Fibroblast of mammary gland (primary cell): ENCODE measurements around the gene GMDS.

Experiments
- DNase-seq: peaks from one replicate; pipeline ENCODE4 v3.0.0-alpha.2; 2010; ENCODE audit warnings: low read depth
- H3K4me3 ChIP-seq: 2 replicates; pipeline ENCODE4 v1.5.1; 2011; ENCODE audit warnings: low read depth, mild to moderate bottlenecking, low read length, moderate library complexity; ENCODE audit not compliant: control insufficient read depth
- CTCF ChIP-seq: conservative IDR thresholded peaks from 2 replicates; pipeline ENCODE4 v1.5.1; 2011; ENCODE audit warnings: low read depth, low read length, inconsistent platforms; ENCODE audit not compliant: control insufficient read depth, insufficient read depth

The GMDS gene

GRCh38 chr6:1716868-1717267 is 528.5 kb downstream of the GMDS start:
- DNase-seq = peak; percentile 12
- no peak overlapping the region for H3K4me3 ChIP-seq
- no peak for TF ChIP-seq CTCF

- TF ChIP-seq CTCF = no peak
- no peak for DNase-seq
- H3K4me3 ChIP-seq = no peak overlapping the region
Measured at GRCh38 chr6:1716396-1716795, 529.0 kb downstream of the GMDS start.

GRCh38 chr6:1715336-1715735 is 530.1 kb downstream of the GMDS start:
- TF ChIP-seq CTCF = no peak
- no peak overlapping the region for H3K4me3 ChIP-seq
- DNase-seq = no peak

GRCh38 chr6:1714654-1715053 is 530.8 kb downstream of the GMDS start:
- H3K4me3 ChIP-seq = no peak overlapping the region
- TF ChIP-seq CTCF = no peak
- no peak for DNase-seq

- no peak overlapping the region for H3K4me3 ChIP-seq
- no peak for TF ChIP-seq CTCF
- DNase-seq = no peak
Measured at GRCh38 chr6:1713016-1713600, 532.3 kb downstream of the GMDS start.

- DNase-seq = no peak
- no peak for TF ChIP-seq CTCF
- no peak overlapping the region for H3K4me3 ChIP-seq
Measured at GRCh38 chr6:1712451-1712850, 533.0 kb downstream of the GMDS start.

- no peak for TF ChIP-seq CTCF
- H3K4me3 ChIP-seq = no peak overlapping the region
- DNase-seq = no peak
Measured at GRCh38 chr6:1711136-1711535, 534.3 kb downstream of the GMDS start.
